Stimulated activated naive CD4-positive, alpha-beta T cell treated with Interleukin-2 at 50 U/mL for 16 hours (primary cell): ENCODE measurements around the gene CDH2.

Experiments used
- DNase-seq: peaks from one replicate; lab custom pipeline; 2025; lab: John Stamatoyannopoulos, UW

CDH2 gene

GRCh38 chr18:28176948-28177827 lies at the start of gene CDH2:
Gene CDH2, minus strand, starts transcription at chr18:28177130. Its CDS starts 108 bp downstream, at chr18:28177022.
- DNase-seq: no peak

GRCh38 chr18:28212060-28212459 lies 35.1 kb upstream of the CDH2 start:
- DNase-seq: no peak

GRCh38 chr18:28208712-28209265 lies 31.9 kb upstream of the CDH2 start:
- no peak for DNase-seq

GRCh38 chr18:28208268-28208667 lies 31.3 kb upstream of the CDH2 start:
- DNase-seq: no peak

- DNase-seq: no peak
These were observed 27.2 kb upstream of the CDH2 start for GRCh38 chr18:28204154-28204553.

- DNase-seq: no peak
These were observed 24.1 kb upstream of the CDH2 start for GRCh38 chr18:28201056-28201455.

- DNase-seq: no peak
These were observed 21.7 kb upstream of the CDH2 start for GRCh38 chr18:28198620-28199019.

GRCh38 chr18:28193177-28193778 lies 16.3 kb upstream of the CDH2 start:
- DNase-seq: no peak

- DNase-seq: no peak
These were observed 12.7 kb upstream of the CDH2 start for GRCh38 chr18:28189400-28190239.

GRCh38 chr18:28185121-28185520 lies 8.2 kb upstream of the CDH2 start:
- no peak for DNase-seq

- DNase-seq: no peak
These were observed 6.6 kb upstream of the CDH2 start for GRCh38 chr18:28183418-28184078.

GRCh38 chr18:28181616-28182015 lies 4.7 kb upstream of the CDH2 start:
- no peak for DNase-seq

- no peak for DNase-seq
These were observed 1.8 kb upstream of the CDH2 start for GRCh38 chr18:28178720-28179119.

- no peak for DNase-seq
These were observed 1.1 kb upstream of the CDH2 start for GRCh38 chr18:28177828-28178635.

GRCh38 chr18:28176698-28176947 lies 307 bp downstream of the CDH2 start:
- DNase-seq: no peak

- DNase-seq: no peak
These were observed 816 bp downstream of the CDH2 start for GRCh38 chr18:28175930-28176697.

- DNase-seq: no peak
These were observed 1.6 kb downstream of the CDH2 start for GRCh38 chr18:28175150-28175929.

- DNase-seq: no peak
These were observed 2.6 kb downstream of the CDH2 start for GRCh38 chr18:28174181-28174905.

GRCh38 chr18:28171837-28172236 lies 5.1 kb downstream of the CDH2 start:
- DNase-seq: no peak
